Hepatocyte (in vitro differentiated cells): ENCODE data around the gene HYI. TPM values are rescaled to one million over a fixed set of nuclear protein-coding genes. Genes with fewer than 3 reads are reported as not detected.

Source experiments
- DNase-seq: peaks from one replicate; pipeline ENCODE4 v3.0.0-alpha.2; 2016; ENCODE audit warnings: low spot score
- H2AFZ ChIP-seq: fragments of 200-600 bp; sonication (generic); 2 replicates; pipeline ENCODE4 v1.6.0; 2016; ENCODE audit warnings: antibody characterized with exemption, mild to moderate bottlenecking
- H3K27ac ChIP-seq: fragments of 200-600 bp; sonication (generic); 2 replicates; pipeline ENCODE4 v1.5.1; 2016; ENCODE audit warnings: mild to moderate bottlenecking
- H3K27me3 ChIP-seq: fragments of 200-600 bp; sonication (generic); 2 replicates; pipeline ENCODE4 v1.6.1; 2016
- H3K36me3 ChIP-seq: fragments of 200-600 bp; sonication (generic); replicated peaks from 2 replicates; pipeline ENCODE4 v1.5.1; 2016; ENCODE audit warnings: low read depth; ENCODE audit not compliant: insufficient read depth
- H3K4me1 ChIP-seq: fragments of 200-600 bp; sonication (generic); 2 replicates; pipeline ENCODE4 v1.5.1; 2016; ENCODE audit warnings: mild to moderate bottlenecking, moderate library complexity; ENCODE audit not compliant: insufficient read depth
- H3K4me2 ChIP-seq: fragments of 200-600 bp; sonication (generic); 2 replicates; pipeline ENCODE4 v1.6.0; 2016
- H3K4me3 ChIP-seq: fragments of 200-600 bp; sonication (generic); 2 replicates; pipeline ENCODE4 v1.5.1; 2016; ENCODE audit warnings: mild to moderate bottlenecking
- H3K79me2 ChIP-seq: fragments of 200-600 bp; sonication (generic); 2 replicates; pipeline ENCODE4 v1.6.0; 2017; ENCODE audit warnings: mild to moderate bottlenecking
- H3K9me2 ChIP-seq: fragments of 200-600 bp; sonication (generic); replicated peaks from 2 replicates; pipeline ENCODE4 v1.6.0; 2017; ENCODE audit warnings: mild to moderate bottlenecking; ENCODE audit not compliant: insufficient read depth
- H3K9me3 ChIP-seq: fragments of 200-600 bp; sonication (generic); 2 replicates; pipeline ENCODE4 v1.5.1; 2016; ENCODE audit warnings: low read depth, mild to moderate bottlenecking
- H4K20me1 ChIP-seq: fragments of 200-600 bp; sonication (generic); 2 replicates; pipeline ENCODE4 v1.6.0; 2016; ENCODE audit warnings: mild to moderate bottlenecking; ENCODE audit not compliant: insufficient read depth, poor library complexity, severe bottlenecking
- EZH2 ChIP-seq: fragments of 200-600 bp; sonication (generic); IDR thresholded peaks from 2 replicates; pipeline ENCODE4 v1.6.1; 2016; ENCODE audit warnings: antibody characterized with exemption, mild to moderate bottlenecking, borderline replicate concordance
- EZH2phosphoT487 ChIP-seq: fragments of 200-600 bp; sonication (generic); IDR thresholded peaks from one replicate; pipeline ENCODE4 v1.6.1; 2018; ENCODE audit warnings: antibody characterized with exemption, mild to moderate bottlenecking, low read depth, moderate library complexity; ENCODE audit not compliant: unreplicated experiment, severe bottlenecking
- WGBS: methylation state at CpG from one replicate; pipeline ENCODE4 v1.1.6; 2016; ENCODE audit warnings: low lambda C conversion rate; ENCODE audit errors: missing lambda C conversion rate; 5-methylcytosine and 5-hydroxymethylcytosine counted together
- polyA plus RNA-seq: library from polyadenylated mRNA; unstranded; fragments of >200 nt; fragmentation: Nextera tagmentation; extraction: Ambion mirVana; gene quantifications from 2 replicates; pipeline ENCODE4 v1.2.1, GENCODE V29; 2016
- total RNA-seq: library from RNA; depleted of rRNA; stranded (reverse); fragments of >200 nt; gene quantifications from 2 replicates; pipeline ENCODE4 v1.2.3, GENCODE V29; 2014
- TF ChIP-seq, protein P1 (sequence below): fragments of 200-600 bp; sonication (generic); IDR thresholded peaks from 2 replicates; pipeline ENCODE4 v1.5.1; 2016; ENCODE audit warnings: antibody characterized with exemption, mild to moderate bottlenecking; ENCODE audit not compliant: poor library complexity

Gene HYI
- total and polyA plus RNA-seq, 2 experiments from 2014 or later, result 30.7 to 37.5 TPM

- TF ChIP-seq EZH2 (no peak), EZH2phosphoT487 (no peak)
- TF ChIP-seq, protein P1, sequence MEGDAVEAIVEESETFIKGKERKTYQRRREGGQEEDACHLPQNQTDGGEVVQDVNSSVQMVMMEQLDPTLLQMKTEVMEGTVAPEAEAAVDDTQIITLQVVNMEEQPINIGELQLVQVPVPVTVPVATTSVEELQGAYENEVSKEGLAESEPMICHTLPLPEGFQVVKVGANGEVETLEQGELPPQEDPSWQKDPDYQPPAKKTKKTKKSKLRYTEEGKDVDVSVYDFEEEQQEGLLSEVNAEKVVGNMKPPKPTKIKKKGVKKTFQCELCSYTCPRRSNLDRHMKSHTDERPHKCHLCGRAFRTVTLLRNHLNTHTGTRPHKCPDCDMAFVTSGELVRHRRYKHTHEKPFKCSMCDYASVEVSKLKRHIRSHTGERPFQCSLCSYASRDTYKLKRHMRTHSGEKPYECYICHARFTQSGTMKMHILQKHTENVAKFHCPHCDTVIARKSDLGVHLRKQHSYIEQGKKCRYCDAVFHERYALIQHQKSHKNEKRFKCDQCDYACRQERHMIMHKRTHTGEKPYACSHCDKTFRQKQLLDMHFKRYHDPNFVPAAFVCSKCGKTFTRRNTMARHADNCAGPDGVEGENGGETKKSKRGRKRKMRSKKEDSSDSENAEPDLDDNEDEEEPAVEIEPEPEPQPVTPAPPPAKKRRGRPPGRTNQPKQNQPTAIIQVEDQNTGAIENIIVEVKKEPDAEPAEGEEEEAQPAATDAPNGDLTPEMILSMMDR, result no peak
- DNase-seq, result no peak
- no peaks in the 10 kb centered on the region for H4K20me1 ChIP-seq
- no peaks in the 10 kb centered on the region for H3K9me2 ChIP-seq
- H3K79me2 ChIP-seq, result no peaks in the 10 kb centered on the region
- no peak overlapping the region for H3K4me3 ChIP-seq
- no peaks in the 10 kb centered on the region for H3K9me3 ChIP-seq
- no peaks in the 10 kb centered on the region for H3K4me1 ChIP-seq
- no peak overlapping the region for H3K4me2 ChIP-seq
- no peak overlapping the region for H3K27ac ChIP-seq
- H2AFZ ChIP-seq, result no peak overlapping the region
- H3K36me3 ChIP-seq, result no peaks in the 10 kb centered on the region
- no peaks in the 10 kb centered on the region for H3K27me3 ChIP-seq
- WGBS, result 84% methylated on average over 2 of the region's 2 CpGs
Observed at GRCh38 chr1:43405876-43406234, 47.9 kb downstream of the HYI start.

DNA sequence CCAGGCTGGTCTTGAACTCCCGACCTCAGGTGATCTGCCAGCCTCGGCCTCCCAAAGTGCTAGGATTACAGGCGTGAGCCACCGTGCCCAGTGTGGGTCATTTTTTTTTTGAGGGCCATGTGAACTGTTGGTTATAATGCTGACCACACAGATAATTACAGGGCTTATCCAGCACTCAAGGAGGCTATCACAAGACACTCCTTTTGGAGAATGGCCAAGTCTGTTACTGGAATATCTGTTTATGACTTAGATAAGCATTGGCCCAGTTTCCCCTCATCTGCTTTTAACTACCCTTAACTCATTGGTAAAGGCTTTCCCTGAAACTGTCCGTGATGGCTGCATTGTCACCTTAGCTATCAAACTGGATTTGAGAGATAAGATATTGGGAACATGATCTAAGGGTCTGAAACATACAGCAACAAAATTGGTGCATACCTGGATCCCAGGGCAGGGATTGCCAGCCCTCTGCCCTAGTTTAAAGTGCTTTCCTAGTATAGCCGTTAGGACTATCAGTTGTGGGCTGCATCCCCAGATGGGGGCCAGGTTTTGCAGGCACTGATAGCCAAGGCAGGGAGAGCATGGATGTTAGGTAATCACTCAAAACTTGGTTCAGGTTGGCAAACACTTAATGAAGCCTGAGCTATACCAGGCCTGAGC lies 48.4 kb downstream of the HYI start:
- Histone ChIP-seq H4K20me1 (no peaks in the 10 kb centered on the region), H3K27me3 (no peaks in the 10 kb centered on the region), H3K27ac (peak overlapping the region; percentile 11), H3K9me2 (no peaks in the 10 kb centered on the region), H3K79me2 (peaks cover 2% of the 10 kb centered on the region), H3K4me1 (no peaks in the 10 kb centered on the region), H3K9me3 (no peaks in the 10 kb centered on the region), H2AFZ (no peak overlapping the region), H3K36me3 (no peaks in the 10 kb centered on the region), H3K4me3 (no peak overlapping the region), H3K4me2 (no peak overlapping the region)
- peak; percentile 72 for DNase-seq
- TF ChIP-seq EZH2phosphoT487 (no peak), EZH2 (no peak)
- TF ChIP-seq, protein P1, result no peak
- WGBS, result 62% methylated on average over 6 of the region's 6 CpGs

- no peaks in the 10 kb centered on the region for H3K4me1 ChIP-seq
- H3K9me2 ChIP-seq, result no peaks in the 10 kb centered on the region
- H3K4me2 ChIP-seq, result no peak overlapping the region
- H3K4me3 ChIP-seq, result no peak overlapping the region
- TF ChIP-seq EZH2phosphoT487, result no peak
- no peak for TF ChIP-seq EZH2
- WGBS, result 99% methylated on average over 6 of the region's 6 CpGs
- H3K79me2 ChIP-seq, result peaks cover 7% of the 10 kb centered on the region
- no peak overlapping the region for H3K27ac ChIP-seq
- H3K36me3 ChIP-seq, result no peaks in the 10 kb centered on the region
- no peaks in the 10 kb centered on the region for H3K9me3 ChIP-seq
- no peaks in the 10 kb centered on the region for H3K27me3 ChIP-seq
- DNase-seq, result no peak
- H2AFZ ChIP-seq, result no peak overlapping the region
- no peaks in the 10 kb centered on the region for H4K20me1 ChIP-seq
Observed at GRCh38 chr1:43404353-43404752, 49.4 kb downstream of the HYI start.

GRCh38 chr1:43402089-43402865 lies 51.5 kb downstream of the HYI start:
- DNase-seq, result no peak
- Histone ChIP-seq H2AFZ (no peak overlapping the region), H4K20me1 (no peaks in the 10 kb centered on the region), H3K36me3 (no peaks in the 10 kb centered on the region), H3K4me3 (no peak overlapping the region), H3K9me2 (no peaks in the 10 kb centered on the region), H3K27me3 (no peaks in the 10 kb centered on the region), H3K27ac (no peak overlapping the region), H3K79me2 (peaks cover 23% of the 10 kb centered on the region), H3K4me1 (no peaks in the 10 kb centered on the region), H3K9me3 (no peaks in the 10 kb centered on the region), H3K4me2 (no peak overlapping the region)
- WGBS, result 95% methylated on average over 6 of the region's 6 CpGs
- TF ChIP-seq EZH2phosphoT487 (no peak), EZH2 (no peak)
- TF ChIP-seq, protein P1, result no peak
